ENCODE results near the gene RPEL1. TPM values are rescaled to one million over a fixed set of nuclear protein-coding genes. Genes with fewer than 3 reads are reported as not detected.
"Not testable (repeated sequence)": the region's sequence is repeated elsewhere in the genome, so short reads cannot be mapped to it uniquely, and the experiment has no call there.

Gene RPEL1
- total and polyA plus RNA-seq, 7 donors = 0.01 TPM; not detected in 6

GRCh38 chr10:103207141-103207540 lies 38.5 kb upstream of the RPEL1 start:
- Histone ChIP-seq H3K27me3 (ENCODE audit: insufficient read depth in 3 of 3, low read length in 2 of 3) (no peaks in the 10 kb centered on the region), H3K36me3 (ENCODE audit: insufficient read depth in 1 of 2, low read depth in 1 of 2) (no peaks in the 10 kb centered on the region), H3K27ac (no peak overlapping the region), H3K9me3 (peaks cover 4% of the 10 kb centered on the region), H3K4me3 (no peak overlapping the region), H3K4me1 (peaks cover 8% of the 10 kb centered on the region)
- ATAC-seq = no peak
- WGBS, 3 donors = 58 to 66% (median 63%) methylated on average over 2 of the region's 2 CpGs
- no peak for DNase-seq
- TF ChIP-seq CTCF (IDR thresholded peaks at IDR 0.05) = no peak
- intact Hi-C loops (cut with DNase I) = no loop called here

- WGBS, 3 donors = 20 to 23% (median 20%) methylated on average over 3 of the region's 3 CpGs
- DNase-seq; H3K9me3 ChIP-seq; H3K27ac ChIP-seq; H3K27me3 ChIP-seq (ENCODE audit: insufficient read depth in 3 of 3, low read length in 2 of 3); intact Hi-C loops (cut with DNase I); H3K4me3 ChIP-seq; H3K4me1 ChIP-seq; ATAC-seq; H3K36me3 ChIP-seq (ENCODE audit: insufficient read depth in 1 of 2, low read depth in 1 of 2): not testable (repeated sequence)
Measured at GRCh38 chr10:103207643-103208042, 38.0 kb upstream of the RPEL1 start.

- intact Hi-C loops (cut with DNase I); H3K27me3 ChIP-seq (ENCODE audit: insufficient read depth in 3 of 3, low read length in 2 of 3); H3K9me3 ChIP-seq; H3K4me1 ChIP-seq; H3K36me3 ChIP-seq (ENCODE audit: insufficient read depth in 1 of 2, low read depth in 1 of 2); ATAC-seq; H3K27ac ChIP-seq; DNase-seq; H3K4me3 ChIP-seq: not testable (repeated sequence)
- WGBS, 3 donors = 95 to 97% (median 95%) methylated on average over 4 of the region's 4 CpGs
Measured at GRCh38 chr10:103210262-103210661, 35.4 kb upstream of the RPEL1 start.

GRCh38 chr10:103215601-103216000 lies 30.1 kb upstream of the RPEL1 start:
- peaks cover 5% of the 10 kb centered on the region for H3K4me1 ChIP-seq
- intact Hi-C loops (cut with DNase I) = no loop called here
- peaks cover 2% of the 10 kb centered on the region for H3K9me3 ChIP-seq
- ATAC-seq (no peak), DNase-seq (no peak)
- 85 to 92% (median 86%) methylated on average over 5 of the region's 5 CpGs for WGBS, 3 donors
- H3K27ac ChIP-seq = no peak overlapping the region
- no peaks in the 10 kb centered on the region for H3K27me3 ChIP-seq (ENCODE audit: insufficient read depth in 3 of 3, low read length in 2 of 3)
- H3K4me3 ChIP-seq = no peak overlapping the region
- TF ChIP-seq CTCF (IDR thresholded peaks at IDR 0.05) = no peak
- H3K36me3 ChIP-seq (ENCODE audit: insufficient read depth in 1 of 2, low read depth in 1 of 2) = no peaks in the 10 kb centered on the region

- ATAC-seq; H3K36me3 ChIP-seq (ENCODE audit: insufficient read depth in 1 of 2, low read depth in 1 of 2); H3K9me3 ChIP-seq; H3K27me3 ChIP-seq (ENCODE audit: insufficient read depth in 3 of 3, low read length in 2 of 3); DNase-seq; intact Hi-C loops (cut with DNase I); H3K4me1 ChIP-seq; H3K4me3 ChIP-seq: not testable (repeated sequence)
- WGBS, 3 donors = 31 to 55% (median 32%) methylated on average over 4 of the region's 4 CpGs
- H3K27ac ChIP-seq = peak overlapping the region; percentile 41
Measured at GRCh38 chr10:103216362-103216761, 29.3 kb upstream of the RPEL1 start.

GRCh38 chr10:103224133-103224532 lies 21.6 kb upstream of the RPEL1 start:
- no peak for ATAC-seq
- H3K27ac ChIP-seq = no peak overlapping the region
- no peak overlapping the region for H3K4me3 ChIP-seq
- H3K9me3 ChIP-seq = peaks cover 8% of the 10 kb centered on the region
- intact Hi-C loops (cut with DNase I) = no loop called here
- DNase-seq = no peak
- WGBS, 3 donors = 90 to 95% (median 91%) methylated on average over 4 of the region's 4 CpGs
- TF ChIP-seq CTCF (IDR thresholded peaks at IDR 0.05) = no peak
- H3K4me1 ChIP-seq = peaks cover 16% of the 10 kb centered on the region
- no peaks in the 10 kb centered on the region for H3K27me3 ChIP-seq (ENCODE audit: insufficient read depth in 3 of 3, low read length in 2 of 3)
- no peaks in the 10 kb centered on the region for H3K36me3 ChIP-seq (ENCODE audit: insufficient read depth in 1 of 2, low read depth in 1 of 2)

- DNase-seq; intact Hi-C loops (cut with DNase I); H3K27ac ChIP-seq; H3K4me3 ChIP-seq; H3K36me3 ChIP-seq (ENCODE audit: insufficient read depth in 1 of 2, low read depth in 1 of 2); H3K9me3 ChIP-seq; ATAC-seq; H3K27me3 ChIP-seq (ENCODE audit: insufficient read depth in 3 of 3, low read length in 2 of 3): not testable (repeated sequence)
- 76 to 80% (median 79%) methylated on average over 5 of the region's 5 CpGs for WGBS, 3 donors
- peaks cover 16% of the 10 kb centered on the region for H3K4me1 ChIP-seq
Measured at GRCh38 chr10:103224721-103225120, 21.0 kb upstream of the RPEL1 start.
